DOHH2 (cell line): Measurements from ENCODE around the gene CLEC2B.

Experiments
- H3F3A ChIP-seq: fragments of 200-600 bp; sonication (generic), shearing (Covaris generic); 2 replicates; pipeline ENCODE4 v1.6.0; 2016; ENCODE audit warnings: antibody characterized with exemption, mild to moderate bottlenecking; ENCODE audit not compliant: control insufficient read depth, insufficient read depth
- H3K27ac ChIP-seq: fragments of 200-600 bp; sonication (generic); 2 replicates; pipeline ENCODE4 v1.5.1; 2014; ENCODE audit warnings: low read depth, mild to moderate bottlenecking, low read length, moderate library complexity
- H3K27me3 ChIP-seq: fragments of 200-600 bp; sonication (generic); 2 replicates; pipeline ENCODE4 v1.6.1; 2014; ENCODE audit warnings: mild to moderate bottlenecking, low read length, mixed read lengths; ENCODE audit not compliant: control insufficient read depth
- H3K36me3 ChIP-seq: fragments of 200-600 bp; sonication (generic); 2 replicates; pipeline ENCODE4 v1.6.1; 2014; ENCODE audit warnings: mild to moderate bottlenecking, low read length, moderate library complexity, mixed read lengths; ENCODE audit not compliant: control insufficient read depth
- H3K4me1 ChIP-seq: fragments of 200-600 bp; sonication (generic); 2 replicates; pipeline ENCODE4 v1.6.1; 2014; ENCODE audit warnings: mild to moderate bottlenecking, low read length, mixed read lengths; ENCODE audit not compliant: control insufficient read depth
- H3K4me2 ChIP-seq: fragments of 200-600 bp; sonication (generic); 2 replicates; pipeline ENCODE4 v1.6.0; 2014; ENCODE audit warnings: mild to moderate bottlenecking, low read length, moderate library complexity
- H3K4me3 ChIP-seq: fragments of 200-600 bp; sonication (generic); 2 replicates; pipeline ENCODE4 v1.5.1; 2014; ENCODE audit warnings: mild to moderate bottlenecking, low read length, mixed read lengths
- H3K79me2 ChIP-seq: fragments of 200-600 bp; sonication (generic); 2 replicates; pipeline ENCODE4 v1.6.1; 2014; ENCODE audit warnings: mild to moderate bottlenecking, low read length, mixed read lengths; ENCODE audit not compliant: control insufficient read depth
- H3K9me2 ChIP-seq: fragments of 200-600 bp; sonication (generic); replicated peaks from 2 replicates; pipeline ENCODE4 v1.6.1; 2014; ENCODE audit warnings: mild to moderate bottlenecking, low read length, mixed read lengths; ENCODE audit not compliant: control insufficient read depth
- H3K9me3 ChIP-seq: fragments of 200-600 bp; sonication (generic); 2 replicates; pipeline ENCODE4 v1.6.1; 2014; ENCODE audit warnings: antibody characterized with exemption, low read length, mixed read lengths; ENCODE audit not compliant: control insufficient read depth, insufficient read depth
- H4K20me1 ChIP-seq: fragments of 200-600 bp; sonication (generic); 2 replicates; pipeline ENCODE4 v1.6.0; 2014; ENCODE audit warnings: low read depth, mild to moderate bottlenecking, antibody characterized with exemption, low read length, moderate library complexity; ENCODE audit not compliant: control insufficient read depth, insufficient read depth
- CTCF ChIP-seq: fragments of 200-600 bp; sonication (generic); IDR thresholded peaks from one replicate; pipeline ENCODE4 v1.5.1; 2014; ENCODE audit warnings: antibody characterized with exemption, mild to moderate bottlenecking, low read depth, low read length; ENCODE audit not compliant: poor library complexity, severe bottlenecking
- EZH2phosphoT487 ChIP-seq: fragments of 200-600 bp; sonication (generic); IDR thresholded peaks from 2 replicates; pipeline ENCODE4 v1.6.1; 2017; ENCODE audit warnings: borderline replicate concordance, mild to moderate bottlenecking, antibody characterized with exemption, low read length, moderate library complexity, mixed read lengths

Gene CLEC2B

GRCh38 chr12:9858135-9858534 lies 11.0 kb downstream of the CLEC2B start:
- peaks cover 10% of the 10 kb centered on the region for H3K27me3 ChIP-seq
- H3K27ac ChIP-seq = no peak overlapping the region
- H3K9me2 ChIP-seq = no peaks in the 10 kb centered on the region
- H3K4me3 ChIP-seq = no peak overlapping the region
- H4K20me1 ChIP-seq = no peaks in the 10 kb centered on the region
- H3K4me2 ChIP-seq = no peak overlapping the region
- no peaks in the 10 kb centered on the region for H3K79me2 ChIP-seq
- H3K9me3 ChIP-seq = no peaks in the 10 kb centered on the region
- no peaks in the 10 kb centered on the region for H3K4me1 ChIP-seq
- H3F3A ChIP-seq = no peaks in the 10 kb centered on the region
- no peaks in the 10 kb centered on the region for H3K36me3 ChIP-seq
- TF ChIP-seq CTCF (no peak), EZH2phosphoT487 (no peak)

GRCh38 chr12:9856894-9857293 lies 12.3 kb downstream of the CLEC2B start:
- TF ChIP-seq EZH2phosphoT487 (no peak), CTCF (no peak)
- no peak overlapping the region for H3K4me3 ChIP-seq
- H3K9me3 ChIP-seq = no peaks in the 10 kb centered on the region
- H3K27me3 ChIP-seq = peaks cover 13% of the 10 kb centered on the region
- H3K9me2 ChIP-seq = no peaks in the 10 kb centered on the region
- H4K20me1 ChIP-seq = no peaks in the 10 kb centered on the region
- H3K36me3 ChIP-seq = no peaks in the 10 kb centered on the region
- no peaks in the 10 kb centered on the region for H3F3A ChIP-seq
- H3K4me1 ChIP-seq = no peaks in the 10 kb centered on the region
- H3K4me2 ChIP-seq = no peak overlapping the region
- no peaks in the 10 kb centered on the region for H3K79me2 ChIP-seq
- no peak overlapping the region for H3K27ac ChIP-seq

- TF ChIP-seq CTCF (no peak), EZH2phosphoT487 (no peak)
- Histone ChIP-seq H3K4me1 (no peaks in the 10 kb centered on the region), H3K27me3 (peaks cover 13% of the 10 kb centered on the region), H3K9me2 (no peaks in the 10 kb centered on the region), H3K79me2 (no peaks in the 10 kb centered on the region), H3K4me3 (no peak overlapping the region), H3K4me2 (no peak overlapping the region), H3K27ac (no peak overlapping the region), H3K9me3 (no peaks in the 10 kb centered on the region), H4K20me1 (no peaks in the 10 kb centered on the region), H3K36me3 (no peaks in the 10 kb centered on the region), H3F3A (no peaks in the 10 kb centered on the region)
Observed at GRCh38 chr12:9856151-9856550, 13.0 kb downstream of the CLEC2B start.

- Histone ChIP-seq H3K4me3 (no peak overlapping the region), H3K9me2 (no peaks in the 10 kb centered on the region), H3K27me3 (peaks cover 13% of the 10 kb centered on the region), H3K36me3 (no peaks in the 10 kb centered on the region), H3K79me2 (no peaks in the 10 kb centered on the region), H3F3A (no peaks in the 10 kb centered on the region), H4K20me1 (no peaks in the 10 kb centered on the region), H3K4me1 (no peaks in the 10 kb centered on the region), H3K4me2 (no peak overlapping the region), H3K9me3 (no peaks in the 10 kb centered on the region), H3K27ac (no peak overlapping the region)
- TF ChIP-seq EZH2phosphoT487 (no peak), CTCF (no peak)
Observed at GRCh38 chr12:9851927-9852326, 17.2 kb downstream of the CLEC2B start.
